Cerebellar nuclear complex (tissue), 1 donor: ENCODE measurements around the gene CDV3.
"Not testable (repeated sequence)": the region's sequence is repeated elsewhere in the genome, so short reads cannot be mapped to it uniquely, and the experiment has no call there.

Experiments
- DNase-seq, 2 experiments: peaks; one replicate each; lab custom pipeline; 2025; lab: John Stamatoyannopoulos, UW

Gene CDV3, protein sequence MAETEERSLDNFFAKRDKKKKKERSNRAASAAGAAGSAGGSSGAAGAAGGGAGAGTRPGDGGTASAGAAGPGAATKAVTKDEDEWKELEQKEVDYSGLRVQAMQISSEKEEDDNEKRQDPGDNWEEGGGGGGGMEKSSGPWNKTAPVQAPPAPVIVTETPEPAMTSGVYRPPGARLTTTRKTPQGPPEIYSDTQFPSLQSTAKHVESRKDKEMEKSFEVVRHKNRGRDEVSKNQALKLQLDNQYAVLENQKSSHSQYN

DNA sequence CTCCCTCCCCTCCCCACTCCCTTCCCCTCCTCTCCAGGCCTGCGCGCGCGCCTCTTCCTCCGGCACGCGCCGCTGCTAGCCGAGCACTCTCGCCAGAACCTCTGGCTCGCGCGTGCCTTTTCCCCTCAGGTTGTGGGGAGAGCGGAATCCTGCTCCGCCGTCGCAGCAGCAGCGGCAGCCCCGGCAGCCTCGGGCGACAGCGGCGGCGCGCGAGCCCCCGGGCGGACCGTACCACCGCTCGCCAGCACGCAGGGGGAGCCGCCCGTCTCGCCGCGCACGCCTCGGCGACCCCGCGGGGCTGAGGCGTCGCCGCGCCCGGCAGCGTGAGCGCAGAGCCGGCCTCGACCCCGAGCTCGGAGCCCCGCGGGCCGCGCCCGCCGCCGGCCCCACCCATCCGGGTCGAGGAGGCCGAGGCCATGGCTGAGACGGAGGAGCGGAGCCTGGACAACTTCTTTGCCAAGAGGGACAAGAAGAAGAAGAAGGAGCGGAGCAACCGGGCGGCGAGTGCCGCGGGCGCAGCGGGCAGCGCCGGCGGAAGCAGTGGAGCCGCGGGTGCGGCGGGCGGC, at the start of gene CDV3:
CDV3 (plus strand) TSS at position 58 of the 566 bp plus-strand sequence; CDS start at position 417, 359 bp downstream.
- DNase-seq: no peak

DNA sequence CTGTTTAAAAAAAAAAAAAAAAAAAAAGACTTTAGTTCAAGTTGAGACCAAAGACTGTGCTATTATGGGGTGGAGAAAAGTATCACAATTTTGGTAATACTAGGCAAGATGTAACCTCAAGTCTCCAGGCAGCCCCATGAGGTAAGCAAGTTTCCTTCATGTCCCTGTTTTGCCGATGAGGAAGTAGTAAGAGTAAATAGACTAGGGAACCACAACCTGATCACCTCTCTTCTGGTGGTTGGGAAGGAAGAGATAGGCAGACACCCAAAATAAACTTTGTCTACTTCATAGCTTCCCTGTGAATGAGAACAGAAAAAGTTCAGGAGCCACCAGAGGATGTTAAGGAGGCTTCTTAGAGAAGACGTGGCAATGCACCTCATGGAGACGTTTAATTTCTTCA, 49.7 kb upstream of the CDV3 start:
- not testable (repeated sequence) for DNase-seq

DNA sequence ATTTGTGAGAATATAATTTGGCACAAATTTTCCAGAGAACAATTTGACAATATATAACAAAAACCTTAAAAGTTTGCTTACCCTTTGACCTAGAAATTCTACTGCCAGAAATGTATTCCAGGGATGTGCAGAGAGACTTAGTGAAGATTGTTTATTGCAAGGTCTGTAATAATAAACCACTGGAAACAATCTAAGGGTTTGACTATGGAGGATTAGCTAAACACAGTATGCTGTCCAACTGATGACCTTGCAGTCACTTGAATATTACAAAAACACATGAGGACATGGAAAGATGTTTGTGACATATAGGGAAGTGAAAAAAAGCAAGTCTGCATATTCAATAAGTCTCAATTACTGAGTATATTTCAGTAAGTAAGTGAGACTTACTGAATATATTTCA, 48.1 kb upstream of the CDV3 start:
- DNase-seq: no peak

DNA sequence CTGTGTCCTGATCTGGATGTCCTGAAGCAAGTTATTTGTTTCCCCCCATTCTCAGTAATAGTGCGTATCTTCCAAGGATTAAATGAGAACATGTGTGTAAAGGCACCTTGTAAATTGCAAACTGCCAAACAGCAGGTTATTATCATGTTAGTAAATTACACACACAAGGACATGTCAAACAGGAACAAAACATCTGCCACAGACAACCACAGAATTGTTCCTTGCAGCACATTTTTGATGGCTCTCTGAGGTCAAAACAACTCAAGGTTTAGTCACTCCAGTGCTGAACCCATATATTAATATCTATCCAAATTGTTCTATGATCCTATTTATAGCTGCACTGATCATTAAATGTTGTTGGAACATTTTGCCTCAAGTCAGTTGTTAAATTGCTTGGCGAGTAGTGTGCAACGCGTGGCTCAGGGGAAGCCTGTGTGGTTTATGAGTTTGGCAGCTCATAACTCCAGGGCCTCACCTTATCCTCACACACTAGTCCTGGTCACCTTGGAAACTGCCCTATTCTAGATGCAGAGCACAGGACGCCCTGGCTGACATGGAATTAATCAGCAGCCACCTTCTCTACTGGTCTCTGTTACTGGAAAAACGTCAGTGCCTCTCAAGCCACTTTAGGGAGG, 46.3 kb upstream of the CDV3 start:
- no peak for DNase-seq

DNA sequence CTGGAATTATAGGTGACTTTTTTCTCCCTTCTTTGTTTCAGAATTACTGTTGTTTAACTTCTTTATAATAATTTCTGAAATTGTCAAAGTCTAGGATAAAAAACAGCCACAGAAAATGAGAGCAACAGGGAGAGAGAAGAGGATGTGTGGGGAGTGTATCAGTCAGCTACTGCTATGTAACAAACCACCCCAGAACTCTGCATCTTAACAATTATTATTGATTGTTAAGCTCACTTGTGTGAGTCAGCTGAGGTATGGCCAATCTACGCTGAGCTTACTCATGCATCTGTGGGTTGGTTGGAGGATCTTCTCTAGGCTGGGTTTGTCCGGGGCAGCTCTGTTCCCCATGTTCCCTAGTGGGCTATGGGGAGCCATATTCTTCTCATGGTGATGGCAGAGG, 43.7 kb upstream of the CDV3 start:
- DNase-seq: no peak

DNA sequence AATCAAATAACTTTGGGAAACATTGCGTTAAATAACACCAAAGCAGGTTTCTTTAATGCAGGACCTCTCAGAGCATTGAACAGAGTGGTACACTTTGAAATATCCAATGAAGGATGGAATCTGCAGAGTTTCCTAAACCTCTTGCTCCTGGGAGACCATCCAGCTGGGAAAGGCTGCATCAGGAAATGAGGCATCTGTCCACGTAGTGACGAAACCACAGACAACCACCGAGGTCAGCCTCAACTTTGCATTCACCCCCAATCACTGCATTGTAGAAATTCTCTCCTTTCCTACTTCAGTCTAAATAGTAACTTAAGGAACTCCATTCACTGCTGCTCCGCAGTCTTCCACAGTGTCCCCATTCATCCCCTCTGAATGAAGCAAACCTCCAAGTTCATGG, 41.5 kb upstream of the CDV3 start:
- no peak for DNase-seq

DNA sequence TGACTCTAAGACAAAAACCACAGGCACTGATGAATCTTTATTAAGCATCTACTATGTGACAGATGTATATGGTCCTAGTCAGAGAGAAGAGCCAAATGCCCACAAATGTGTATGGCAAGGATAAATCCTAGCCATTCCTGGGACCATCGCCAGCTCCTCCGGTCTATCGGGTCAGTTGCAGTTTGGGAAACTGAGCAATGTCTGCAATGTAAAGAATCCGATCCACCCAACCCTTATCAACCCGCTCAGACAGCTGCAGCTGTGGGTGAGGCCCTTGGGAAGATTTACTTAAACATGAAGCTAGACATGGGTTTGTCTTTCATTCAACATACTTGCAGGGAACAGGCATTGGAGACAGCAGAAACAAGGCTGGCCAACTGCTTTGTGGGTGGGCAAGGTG, 40.5 kb upstream of the CDV3 start:
- no peak for DNase-seq

DNA sequence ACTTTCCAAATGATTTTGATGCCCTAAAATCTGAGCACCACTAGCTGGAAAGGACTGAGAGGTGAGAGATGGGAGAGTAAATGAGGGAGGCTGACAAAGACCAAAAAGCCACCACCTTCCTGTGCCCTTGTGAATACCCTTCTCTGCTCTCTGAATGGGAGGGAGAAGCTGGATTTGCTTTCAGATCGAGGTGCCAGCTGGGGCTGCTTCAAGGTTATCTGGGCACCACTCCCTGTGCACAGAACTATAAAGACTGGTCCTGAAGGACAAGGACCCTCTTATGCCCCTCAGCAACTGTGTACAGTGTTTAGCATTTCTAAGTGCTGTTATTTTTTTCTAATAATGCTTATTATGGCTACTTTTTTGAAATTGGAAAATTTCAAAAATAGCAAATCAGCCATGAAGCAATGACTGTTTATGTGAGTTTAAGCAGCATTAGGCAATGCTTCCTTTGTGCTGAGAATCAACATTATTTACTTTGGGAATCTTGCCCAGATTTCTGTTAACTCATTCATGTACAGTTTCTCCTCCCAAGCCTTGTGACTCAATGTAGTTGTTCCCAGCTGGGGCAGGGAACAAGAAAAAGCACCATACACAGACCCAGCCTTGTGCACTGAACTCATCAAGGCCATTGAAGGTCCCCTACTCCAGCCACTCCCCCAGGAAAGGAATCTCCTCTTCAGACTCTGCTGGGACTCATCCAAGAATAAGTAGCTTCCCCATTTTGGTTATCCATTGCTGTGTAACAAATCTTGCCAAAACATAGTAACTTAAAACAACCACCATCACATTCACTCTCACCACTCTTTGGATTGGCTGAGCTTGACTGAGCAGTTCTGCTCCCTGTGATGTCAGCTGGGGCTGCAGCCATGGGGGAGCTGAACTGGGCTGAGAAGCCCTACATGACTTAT, 37.3 kb upstream of the CDV3 start:
- no peak for DNase-seq

DNA sequence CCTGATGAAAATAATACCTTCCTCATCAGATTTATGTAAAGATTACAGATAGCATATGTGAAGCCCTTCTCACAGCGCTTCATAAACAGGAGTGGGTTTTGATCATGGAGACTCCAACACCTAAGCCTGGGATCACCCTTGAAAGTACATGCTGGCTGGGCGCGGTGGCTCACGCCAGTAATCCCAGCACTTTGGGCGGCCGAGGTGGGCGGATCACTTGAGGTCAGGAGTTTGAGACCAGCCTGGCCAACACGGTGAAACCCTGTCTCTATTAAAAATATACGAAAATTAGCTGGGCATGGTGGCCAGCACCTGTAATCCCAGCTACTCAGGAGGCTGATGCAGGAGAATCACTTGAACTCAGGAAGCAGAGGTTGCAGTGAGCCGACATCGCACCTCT, 36.4 kb upstream of the CDV3 start:
- DNase-seq: not testable (repeated sequence)

DNA sequence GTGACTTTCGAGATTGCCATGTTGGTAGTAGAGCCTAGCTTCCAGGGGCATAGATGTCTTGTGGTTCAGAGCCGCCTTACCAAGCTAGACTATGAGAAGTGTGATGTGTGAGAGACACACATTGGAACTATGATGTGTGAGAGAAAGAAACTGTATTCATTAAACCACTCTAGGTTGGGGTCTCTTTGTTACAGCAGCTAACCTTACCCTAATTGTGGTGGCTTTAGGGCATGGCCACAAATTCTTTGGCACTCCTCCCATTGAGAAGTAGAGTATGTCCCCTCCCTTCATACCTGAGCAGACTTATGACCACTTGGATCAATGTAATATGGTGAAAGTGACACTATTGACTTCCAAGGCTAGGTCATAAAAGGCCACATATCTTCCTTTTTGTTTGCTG, 35.3 kb upstream of the CDV3 start:
- no peak for DNase-seq

DNA sequence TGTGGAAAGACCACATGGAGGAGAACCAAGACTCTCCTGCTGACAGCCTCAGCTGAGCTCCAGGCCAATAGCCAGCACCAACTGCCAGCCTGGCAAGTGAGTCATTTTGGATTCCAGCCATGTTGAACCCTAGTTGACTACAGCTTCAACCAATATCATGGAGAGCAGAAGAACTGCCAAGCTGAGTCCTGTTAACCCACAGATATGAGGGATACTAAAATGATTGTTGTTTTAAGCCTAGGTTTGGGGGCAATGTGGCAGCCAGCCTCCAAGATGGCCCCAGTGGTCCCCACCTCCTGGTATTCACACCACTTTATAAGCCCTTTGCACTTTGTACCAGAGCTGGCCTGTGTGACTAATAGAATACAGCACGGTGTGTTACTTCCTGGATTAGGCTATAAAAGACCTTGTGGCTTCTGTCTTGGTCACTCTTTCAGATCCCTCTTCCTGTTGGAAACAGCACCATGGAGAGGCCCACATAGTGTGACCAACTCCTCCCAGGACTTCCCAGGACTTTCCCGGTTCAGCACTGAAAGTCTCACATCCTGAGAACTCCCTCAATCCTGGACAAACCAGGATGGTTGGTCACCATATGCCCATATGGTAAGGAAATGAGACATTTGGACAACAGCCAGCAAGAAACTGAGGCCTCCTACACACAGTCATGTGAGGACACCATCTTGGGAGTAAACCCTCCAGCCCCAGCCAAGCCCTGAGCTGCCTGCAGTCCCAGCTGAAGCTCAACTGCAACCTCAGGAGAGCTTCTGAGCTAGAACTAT, 32.4 kb upstream of the CDV3 start:
- no peak for DNase-seq

DNA sequence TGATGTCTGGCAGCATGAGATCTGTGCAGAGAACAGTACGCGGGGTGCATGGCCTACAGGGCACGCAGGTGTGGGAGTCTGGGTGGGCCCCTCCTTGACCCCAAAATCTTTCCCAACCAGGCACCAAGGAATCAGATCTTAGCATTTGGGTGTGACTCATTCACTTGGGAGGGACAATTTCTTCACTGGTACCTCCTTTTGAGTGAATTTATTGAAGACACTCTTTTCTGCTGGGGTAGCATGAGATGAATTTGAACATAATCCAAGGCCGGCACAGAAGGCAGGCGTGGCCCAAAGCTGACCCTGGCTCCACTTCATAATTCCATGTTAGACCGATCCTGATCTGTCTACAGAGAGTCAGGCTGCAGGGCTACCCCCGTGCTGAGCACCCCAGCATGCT, 30.6 kb upstream of the CDV3 start:
- no peak for DNase-seq

DNA sequence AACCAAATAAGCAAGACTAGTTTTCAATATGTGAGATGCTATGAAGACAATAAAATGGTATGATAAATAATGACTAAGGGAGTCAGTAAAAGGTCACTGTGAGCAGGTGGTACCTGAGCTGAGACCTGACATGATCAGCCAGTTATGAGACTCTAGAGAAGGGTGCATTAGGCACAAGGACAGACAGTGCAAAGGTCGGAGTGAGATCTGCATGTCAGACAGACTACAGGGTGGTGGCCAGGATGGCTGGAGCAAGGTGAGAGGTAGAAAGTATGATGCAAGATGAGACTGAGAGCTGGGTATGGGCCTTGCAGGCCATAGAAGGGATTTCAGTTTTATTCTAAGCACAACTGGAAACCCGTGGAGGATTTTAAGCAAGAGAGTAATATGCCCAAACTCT, 28.5 kb upstream of the CDV3 start:
- not testable (repeated sequence) for DNase-seq

DNA sequence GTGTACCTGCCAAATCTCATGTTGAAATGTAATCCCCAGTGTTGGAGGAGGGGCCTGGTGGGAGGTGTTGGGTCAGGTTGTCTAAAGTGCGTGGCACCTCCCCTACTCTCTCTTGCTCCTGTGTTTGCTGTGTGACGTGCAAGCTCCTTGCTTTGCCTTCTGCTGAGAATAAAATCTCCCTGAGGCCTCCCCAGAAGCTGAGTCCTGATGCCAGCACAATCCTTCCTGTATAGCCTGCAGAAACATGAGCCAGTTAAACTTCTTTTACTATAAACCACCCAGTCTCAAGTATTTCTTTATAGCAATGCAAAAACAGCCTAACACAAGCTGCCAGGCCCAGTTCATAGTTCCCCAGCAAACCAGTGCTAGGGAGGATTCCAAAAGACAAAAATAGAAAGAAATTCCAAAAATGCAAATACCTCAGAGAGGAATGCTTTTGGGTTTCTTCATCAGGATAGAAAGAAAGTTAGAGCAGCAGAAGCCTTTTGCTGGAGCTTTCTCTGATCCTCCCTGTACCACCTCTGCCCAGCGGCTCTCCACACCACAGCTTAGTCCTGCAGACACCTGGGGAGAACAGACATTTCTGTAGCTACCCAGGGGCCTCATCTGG, 25.9 kb upstream of the CDV3 start:
- DNase-seq: no peak

DNA sequence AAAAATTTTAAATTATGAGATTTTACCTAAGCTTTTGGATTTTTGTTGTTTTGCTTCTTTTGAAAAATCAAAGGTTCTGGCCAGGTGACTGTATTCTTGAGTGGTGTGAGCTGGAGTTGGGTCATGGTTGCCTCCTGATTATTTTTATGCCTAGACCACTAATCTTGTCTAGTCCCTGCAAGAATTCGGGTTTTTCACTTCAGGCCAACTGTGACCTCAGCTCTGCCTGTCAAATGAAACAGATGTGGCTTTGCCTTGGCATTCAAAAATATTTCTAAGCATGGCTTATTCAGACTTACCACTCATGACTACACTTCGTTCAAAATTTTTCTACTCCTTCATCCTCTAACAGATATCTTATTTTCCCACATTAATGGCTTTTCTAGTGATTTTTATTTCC, 25.4 kb upstream of the CDV3 start:
- no peak for DNase-seq

DNA sequence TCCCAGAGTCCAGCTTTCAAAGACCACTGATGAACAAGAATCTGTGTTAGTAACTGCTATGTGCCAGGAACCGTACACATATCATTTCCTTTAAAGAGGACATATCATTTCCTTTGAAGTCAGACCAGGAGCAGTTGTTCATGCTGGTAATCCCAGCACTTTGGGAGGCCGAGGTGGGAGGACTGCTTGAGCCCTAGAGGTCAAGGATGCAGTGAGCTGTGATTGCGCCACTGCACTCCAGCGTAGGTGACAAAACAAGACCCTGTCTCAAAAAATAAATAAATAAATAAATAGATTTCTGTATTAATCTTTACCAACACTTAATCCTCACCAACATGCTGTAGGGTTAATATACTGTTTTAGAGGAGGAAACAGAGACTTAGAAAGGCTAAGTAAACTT, 23.9 kb upstream of the CDV3 start:
- no peak for DNase-seq

DNA sequence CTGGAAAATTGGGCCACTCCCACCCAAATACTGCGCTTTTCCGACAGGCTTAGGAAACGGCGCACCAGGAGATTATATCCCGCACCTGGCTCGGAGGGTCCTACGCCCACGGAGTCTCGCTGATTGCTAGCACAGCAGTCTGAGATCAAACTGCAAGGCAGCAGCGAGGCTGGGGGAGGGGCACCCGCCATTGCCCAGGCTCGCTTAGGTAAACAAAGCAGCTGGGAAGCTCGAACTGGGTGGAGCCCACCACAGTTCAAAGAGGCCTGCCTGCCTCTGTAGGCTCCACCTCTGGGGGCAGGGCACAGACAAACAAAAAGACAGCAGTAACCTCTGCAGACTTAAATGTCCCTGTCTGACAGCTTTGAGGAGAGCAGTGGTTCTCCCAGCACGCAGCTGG, 21.9 kb upstream of the CDV3 start:
- not testable (repeated sequence) for DNase-seq

DNA sequence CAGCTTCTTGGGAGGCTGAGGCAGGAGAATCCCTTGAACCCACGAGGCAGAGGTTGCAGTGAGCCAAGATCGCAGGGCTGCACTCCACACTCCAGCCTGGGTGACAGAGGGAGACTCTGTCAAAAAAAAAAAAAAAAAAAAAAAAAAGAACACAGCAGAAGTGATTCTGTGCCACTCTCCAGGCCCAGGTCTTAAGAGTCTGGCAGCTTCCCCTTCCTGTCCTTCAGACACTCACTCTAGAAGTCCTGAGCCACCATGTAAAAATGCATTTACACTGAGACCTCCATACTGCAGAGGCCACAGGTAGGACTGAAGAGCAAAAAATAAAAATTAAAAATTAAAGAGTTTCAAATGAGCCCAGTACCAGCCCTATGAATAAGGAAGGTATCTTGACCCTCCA, 11.8 kb upstream of the CDV3 start:
- DNase-seq: no peak

DNA sequence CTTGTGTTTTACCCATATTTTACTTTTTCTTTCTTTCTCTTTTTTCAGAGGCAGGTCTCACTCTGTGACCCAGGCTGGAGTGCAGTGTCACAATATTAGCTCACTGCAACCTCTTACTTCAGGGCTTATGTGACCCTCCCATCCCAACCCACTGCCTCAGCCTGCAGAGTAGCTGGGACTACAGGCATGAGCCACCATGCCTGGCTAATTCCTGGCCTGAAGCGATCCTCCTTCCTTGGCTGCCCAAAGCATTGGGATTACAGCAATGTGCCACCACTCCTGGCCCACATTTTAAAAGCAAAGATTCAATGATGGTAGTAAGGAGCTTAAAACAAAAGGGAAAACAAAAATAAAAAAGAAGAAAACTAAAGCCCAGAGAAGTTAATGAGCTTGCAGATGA, 11.1 kb upstream of the CDV3 start:
- DNase-seq: no peak

DNA sequence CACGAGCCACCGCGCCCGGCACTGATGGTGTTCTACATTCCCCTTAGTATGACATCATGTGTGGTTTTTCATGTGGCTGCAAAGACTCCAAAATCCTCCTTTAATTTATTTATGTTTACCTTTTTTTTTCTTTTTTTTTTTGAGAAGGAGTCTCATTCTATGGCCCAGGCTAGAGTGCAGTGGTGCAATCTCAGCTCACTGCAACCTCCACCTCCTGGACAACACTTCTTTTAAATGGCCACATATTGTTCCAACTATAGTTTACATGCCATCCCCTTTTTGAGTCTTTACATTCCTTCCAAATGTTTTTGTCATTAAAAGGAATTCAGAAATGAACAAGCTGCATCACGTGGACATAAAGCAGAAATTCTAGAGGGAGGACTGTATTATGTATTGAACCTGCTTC, 10.3 kb upstream of the CDV3 start:
- no peak for DNase-seq

DNA sequence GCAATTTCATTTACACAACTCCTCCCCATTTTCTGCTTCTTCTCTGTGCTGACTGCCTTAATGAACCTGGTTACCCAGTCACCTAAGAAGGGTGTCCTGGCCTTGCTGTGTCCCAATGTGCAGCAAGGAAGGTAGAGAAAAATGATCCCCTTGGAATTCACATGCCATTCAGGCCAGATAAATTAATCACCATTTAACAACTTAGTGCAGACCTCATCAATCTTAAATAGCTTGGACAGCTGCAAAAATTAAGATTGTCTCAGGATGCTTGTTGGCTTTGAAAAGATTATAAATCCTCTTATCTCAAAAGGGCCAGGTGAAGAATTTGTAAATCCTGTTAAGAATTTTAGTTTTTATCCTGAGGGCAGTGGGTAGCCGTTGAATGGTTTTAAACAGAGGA, 9.7 kb upstream of the CDV3 start:
- no peak for DNase-seq
